Panc1 (cell line): ENCODE results near the gene IL1RAP. TPM values are rescaled to one million over a fixed set of nuclear protein-coding genes. Genes with fewer than 3 reads are reported as not detected.

Experiments used
- ATAC-seq: fragments of 200-7000 bp; cut with Tn5 transposase; 2 replicates; pipeline ENCODE4 v1.9.1; 2020; ENCODE audit warnings: mild to moderate bottlenecking, moderate library complexity
- BruUV-seq: library from RNA; stranded (reverse); fragments of 400-500 nt; replicated peaks from 2 replicates; lab custom pipeline; 2021; lab: Mats Ljungman, UMichigan
- CTCF ChIA-PET: fragments of 300-600 bp; sonication (Branson Sonifier 250); formaldehyde crosslinking; loops from one replicate; lab custom pipeline; 2022; ENCODE audit warnings: antibody characterized with exemption; lab: Charles Lee
- POLR2A ChIA-PET: fragments of 300-600 bp; sonication (Branson Sonifier 250); formaldehyde crosslinking; loops from one replicate; lab custom pipeline; 2022; ENCODE audit warnings: antibody characterized with exemption; lab: Charles Lee
- DNase-seq: peaks from one replicate; pipeline ENCODE4 v3.0.0-alpha.2; 2010; ENCODE audit warnings: low read depth, low spot score
- H3K27ac ChIP-seq: 2 replicates; pipeline ENCODE4 v1.5.1; 2011; ENCODE audit warnings: mild to moderate bottlenecking, low read length, inconsistent platforms
- H3K27me3 ChIP-seq: fragments of 200-500 bp; sonication (Bioruptor generic); 2 replicates; pipeline ENCODE4 v1.6.0; 2014; ENCODE audit warnings: low read length, inconsistent platforms; ENCODE audit not compliant: control insufficient read depth, insufficient read depth
- H3K36me3 ChIP-seq: fragments of 200-500 bp; sonication (Bioruptor generic); 2 replicates; pipeline ENCODE4 v1.5.1; 2014; ENCODE audit warnings: inconsistent platforms, mild to moderate bottlenecking, low read length, moderate library complexity; ENCODE audit not compliant: control insufficient read depth, insufficient read depth
- H3K4me1 ChIP-seq: 2 replicates; pipeline ENCODE4 v1.5.1; 2011; ENCODE audit warnings: inconsistent platforms, mild to moderate bottlenecking, low read length, moderate library complexity; ENCODE audit not compliant: control insufficient read depth, insufficient read depth
- H3K4me3 ChIP-seq, 2 experiments: 2 replicates each; pipeline ENCODE4 v1.5.1; 2011 to 2012; ENCODE audit warnings: low read depth in 2 of 2, low read length in 2 of 2, mild to moderate bottlenecking in 2 of 2, inconsistent platforms in 1 of 2, moderate library complexity in 1 of 2
- H3K9me3 ChIP-seq: fragments of 200-500 bp; sonication (Bioruptor generic); 2 replicates; pipeline ENCODE4 v1.5.1; 2014; ENCODE audit warnings: low read depth, mild to moderate bottlenecking, inconsistent platforms, low read length, moderate library complexity; ENCODE audit not compliant: control insufficient read depth, insufficient read depth
- POLR2AphosphoS5 ChIP-seq: IDR thresholded peaks from 2 replicates; pipeline ENCODE4 v1.6.1; 2012; ENCODE audit warnings: mild to moderate bottlenecking, low read depth, low read length, moderate library complexity
- SIN3A ChIP-seq: IDR thresholded peaks from 2 replicates; pipeline ENCODE4 v1.6.1; 2012; ENCODE audit warnings: low read depth, mild to moderate bottlenecking, low read length, moderate library complexity, borderline replicate concordance; ENCODE audit not compliant: insufficient read depth
- TCF7L2 ChIP-seq: IDR thresholded peaks from 2 replicates; pipeline ENCODE4 v1.6.1; 2011; ENCODE audit warnings: mild to moderate bottlenecking, low read depth, low read length, inconsistent platforms
- in situ Hi-C: cut with HindIII; loops from 2 replicates; pipeline ENCODE4 v1.10.0; 2016; ENCODE audit warnings: low sequenced_read_pairs, low pct_unique_long_range_greater_than_20kb
- intact Hi-C: fragments of 100-400 bp; cut with micrococcal nuclease; formaldehyde crosslinking; loops from one replicate; pipeline ENCODE4 v1.10.0; 2022; ENCODE audit not compliant: unreplicated experiment
- total RNA-seq: library from RNA; stranded (reverse); gene quantifications from one replicate; pipeline ENCODE4 v1.2.1, GENCODE V29; 2021; ENCODE audit not compliant: unreplicated experiment
- TF ChIP-seq, protein P1 (sequence below): fragments of 450-650 bp; IDR thresholded peaks from 2 replicates; pipeline ENCODE4 v1.5.1; 2017; ENCODE audit warnings: mild to moderate bottlenecking
- TF ChIP-seq, protein P2 (sequence below), 2 experiments: IDR thresholded peaks; 2 replicates each; pipeline ENCODE4 v1.6.1; 2011 to 2012; ENCODE audit warnings: low read depth in 2 of 2, control low read depth in 1 of 2, low read length in 1 of 2, mild to moderate bottlenecking in 1 of 2, moderate library complexity in 1 of 2; ENCODE audit not compliant: insufficient read depth in 1 of 2

IL1RAP gene
- total RNA-seq, 1 experiment from 2014 or later: 5.2 TPM

DNA sequence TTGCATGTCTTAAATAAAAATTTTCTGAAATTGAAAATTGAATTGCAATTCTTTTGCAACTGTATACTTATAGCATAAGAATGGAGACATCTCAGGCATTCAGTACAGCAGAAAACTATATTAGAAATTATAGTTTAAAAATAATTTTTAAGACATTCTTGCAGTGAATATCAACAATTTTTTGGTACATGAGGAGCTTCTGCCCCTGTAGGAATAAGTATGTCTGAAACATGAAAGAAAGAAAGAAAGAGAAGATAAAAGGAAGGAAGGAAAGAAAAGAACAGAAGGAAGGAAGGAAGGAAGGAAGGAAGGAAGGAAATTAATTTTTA, 183.6 kb downstream of the IL1RAP start:
- in situ Hi-C loops: no loop called here
- no peak overlapping the region for H3K27ac ChIP-seq
- no peaks in the 10 kb centered on the region for H3K4me1 ChIP-seq
- ChIA-PET POLR2A (interaction anchor here (0.6 kb wide), 1 partner anchor 1437 kb away, joined by 3 read pairs; no protein-coding TSS in a partner anchor), CTCF (interaction anchor here (0.7 kb wide), 2 partner anchors 164 to 254 kb away, joined by 3 to 4 read pairs; no protein-coding TSS in a partner anchor)
- no peak for DNase-seq
- ATAC-seq: no peak
- no TSS peak for BruUV-seq
- intact Hi-C loops: loop anchor here (10.0 kb wide), 3 partner anchors 183 to 473 kb away; partner anchors contain the start of genes CLDN16 and IL1RAP
- TF ChIP-seq, protein P1, sequence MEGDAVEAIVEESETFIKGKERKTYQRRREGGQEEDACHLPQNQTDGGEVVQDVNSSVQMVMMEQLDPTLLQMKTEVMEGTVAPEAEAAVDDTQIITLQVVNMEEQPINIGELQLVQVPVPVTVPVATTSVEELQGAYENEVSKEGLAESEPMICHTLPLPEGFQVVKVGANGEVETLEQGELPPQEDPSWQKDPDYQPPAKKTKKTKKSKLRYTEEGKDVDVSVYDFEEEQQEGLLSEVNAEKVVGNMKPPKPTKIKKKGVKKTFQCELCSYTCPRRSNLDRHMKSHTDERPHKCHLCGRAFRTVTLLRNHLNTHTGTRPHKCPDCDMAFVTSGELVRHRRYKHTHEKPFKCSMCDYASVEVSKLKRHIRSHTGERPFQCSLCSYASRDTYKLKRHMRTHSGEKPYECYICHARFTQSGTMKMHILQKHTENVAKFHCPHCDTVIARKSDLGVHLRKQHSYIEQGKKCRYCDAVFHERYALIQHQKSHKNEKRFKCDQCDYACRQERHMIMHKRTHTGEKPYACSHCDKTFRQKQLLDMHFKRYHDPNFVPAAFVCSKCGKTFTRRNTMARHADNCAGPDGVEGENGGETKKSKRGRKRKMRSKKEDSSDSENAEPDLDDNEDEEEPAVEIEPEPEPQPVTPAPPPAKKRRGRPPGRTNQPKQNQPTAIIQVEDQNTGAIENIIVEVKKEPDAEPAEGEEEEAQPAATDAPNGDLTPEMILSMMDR: peak; percentile 28; the same call in 1 of the 2 replicates
- TF ChIP-seq SIN3A: no peak
- H3K36me3 ChIP-seq: no peaks in the 10 kb centered on the region
- H3K4me3 ChIP-seq: no peak overlapping the region
- no peaks in the 10 kb centered on the region for H3K9me3 ChIP-seq
- no peaks in the 10 kb centered on the region for H3K27me3 ChIP-seq

DNA sequence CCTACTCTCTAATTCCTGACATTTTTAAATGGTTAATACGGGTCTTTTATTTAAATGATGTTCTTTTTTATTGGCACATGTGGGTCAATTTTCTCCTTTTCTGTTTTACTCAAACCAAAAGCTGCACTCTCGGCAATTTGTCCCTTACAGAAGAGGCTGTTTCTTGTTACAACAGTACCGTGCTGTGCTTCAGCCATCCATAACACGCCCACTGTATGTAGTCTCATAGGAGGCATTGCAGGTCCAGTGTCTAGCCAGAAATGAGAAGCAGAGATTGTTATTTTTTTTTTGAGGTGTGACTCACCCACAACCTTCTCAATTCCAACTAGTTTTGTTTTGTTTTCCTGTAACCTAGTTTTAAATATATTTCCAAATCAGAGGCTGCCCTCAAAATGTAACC, 184.0 kb downstream of the IL1RAP start:
- ATAC-seq (no peak), DNase-seq (no peak)
- Histone ChIP-seq H3K36me3 (no peaks in the 10 kb centered on the region), H3K27me3 (no peaks in the 10 kb centered on the region), H3K4me1 (no peaks in the 10 kb centered on the region), H3K4me3 (no peak overlapping the region), H3K9me3 (no peaks in the 10 kb centered on the region), H3K27ac (no peak overlapping the region)
- TF ChIP-seq, protein P1: no peak
- TF ChIP-seq, protein P2, sequence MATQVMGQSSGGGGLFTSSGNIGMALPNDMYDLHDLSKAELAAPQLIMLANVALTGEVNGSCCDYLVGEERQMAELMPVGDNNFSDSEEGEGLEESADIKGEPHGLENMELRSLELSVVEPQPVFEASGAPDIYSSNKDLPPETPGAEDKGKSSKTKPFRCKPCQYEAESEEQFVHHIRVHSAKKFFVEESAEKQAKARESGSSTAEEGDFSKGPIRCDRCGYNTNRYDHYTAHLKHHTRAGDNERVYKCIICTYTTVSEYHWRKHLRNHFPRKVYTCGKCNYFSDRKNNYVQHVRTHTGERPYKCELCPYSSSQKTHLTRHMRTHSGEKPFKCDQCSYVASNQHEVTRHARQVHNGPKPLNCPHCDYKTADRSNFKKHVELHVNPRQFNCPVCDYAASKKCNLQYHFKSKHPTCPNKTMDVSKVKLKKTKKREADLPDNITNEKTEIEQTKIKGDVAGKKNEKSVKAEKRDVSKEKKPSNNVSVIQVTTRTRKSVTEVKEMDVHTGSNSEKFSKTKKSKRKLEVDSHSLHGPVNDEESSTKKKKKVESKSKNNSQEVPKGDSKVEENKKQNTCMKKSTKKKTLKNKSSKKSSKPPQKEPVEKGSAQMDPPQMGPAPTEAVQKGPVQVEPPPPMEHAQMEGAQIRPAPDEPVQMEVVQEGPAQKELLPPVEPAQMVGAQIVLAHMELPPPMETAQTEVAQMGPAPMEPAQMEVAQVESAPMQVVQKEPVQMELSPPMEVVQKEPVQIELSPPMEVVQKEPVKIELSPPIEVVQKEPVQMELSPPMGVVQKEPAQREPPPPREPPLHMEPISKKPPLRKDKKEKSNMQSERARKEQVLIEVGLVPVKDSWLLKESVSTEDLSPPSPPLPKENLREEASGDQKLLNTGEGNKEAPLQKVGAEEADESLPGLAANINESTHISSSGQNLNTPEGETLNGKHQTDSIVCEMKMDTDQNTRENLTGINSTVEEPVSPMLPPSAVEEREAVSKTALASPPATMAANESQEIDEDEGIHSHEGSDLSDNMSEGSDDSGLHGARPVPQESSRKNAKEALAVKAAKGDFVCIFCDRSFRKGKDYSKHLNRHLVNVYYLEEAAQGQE (IDR thresholded peaks at IDR 0.05; ENCODE audit: insufficient read depth in 1 of 2, low read depth in 2 of 2, low read length in 1 of 2): no peak
- no peak for TF ChIP-seq TCF7L2
- no peak for TF ChIP-seq SIN3A
- TF ChIP-seq POLR2AphosphoS5: no peak
- CTCF ChIA-PET: no interaction called here
- POLR2A ChIA-PET: no interaction called here
- intact Hi-C loops (loop anchor here (10.0 kb wide), 3 partner anchors 183 to 473 kb away; partner anchors contain the start of genes CLDN16 and IL1RAP), in situ Hi-C loops (no loop called here)
- BruUV-seq: no TSS peak
